K562 treated with DMSO at 1 percent for 48 hours (cell line): Measurements from ENCODE around the gene FGL2. TPM values are rescaled to one million over a fixed set of nuclear protein-coding genes. Genes with fewer than 3 reads are reported as not detected.

Experiments used
- total RNA-seq: library from RNA; unstranded; fragments of 300-600 nt; gene quantifications from 2 replicates; pipeline ENCODE4 v1.2.3, GENCODE V29; 2022; ENCODE audit warnings: low replicate concordance; ENCODE audit errors: extremely low read depth

Gene FGL2
- not detected in 2 replicates for total RNA-seq

GRCh38 chr7:77199013-77199966 is at the start of gene FGL2:
FGL2 (minus strand) TSS chr7:77199819; CDS start chr7:77199793, 26 bp downstream.

Other genes starting within 250 kb of the FGL2 start
- not detected in 2 replicates for gene SPDYE17, start 167.5 kb downstream of the FGL2 start, total RNA-seq
- gene SPDYE18, start 137.3 kb downstream of the FGL2 start, total RNA-seq, result not detected in 2 replicates
- gene CCDC146, start 77.2 kb downstream of the FGL2 start, total RNA-seq, result not detected in 2 replicates
- not detected in 2 replicates for gene GSAP, start 216.5 kb upstream of the FGL2 start, total RNA-seq